ENCODE results near the gene RAB35.

DNA sequence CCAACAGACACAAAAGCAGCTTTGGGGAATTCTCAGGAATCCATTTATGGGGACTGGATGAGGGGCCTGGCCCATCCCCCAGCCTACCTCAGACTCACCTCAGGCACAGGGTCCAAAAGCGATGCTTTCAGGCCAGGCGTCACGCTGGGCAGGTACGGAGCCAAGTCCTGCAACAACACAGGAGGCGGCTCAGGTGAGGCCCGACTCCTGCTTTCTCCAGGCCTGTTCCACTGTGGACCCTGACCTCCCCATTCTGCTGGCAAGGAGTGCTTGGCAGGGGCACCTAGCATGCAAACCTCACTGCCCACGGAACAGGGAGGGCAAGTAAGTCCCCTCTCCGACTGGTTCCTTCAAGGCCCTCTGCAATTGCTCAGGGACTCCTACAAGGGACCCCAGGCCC is 28.6 kb upstream of the RAB35 start:
- TF ChIP-seq, protein P1, sequence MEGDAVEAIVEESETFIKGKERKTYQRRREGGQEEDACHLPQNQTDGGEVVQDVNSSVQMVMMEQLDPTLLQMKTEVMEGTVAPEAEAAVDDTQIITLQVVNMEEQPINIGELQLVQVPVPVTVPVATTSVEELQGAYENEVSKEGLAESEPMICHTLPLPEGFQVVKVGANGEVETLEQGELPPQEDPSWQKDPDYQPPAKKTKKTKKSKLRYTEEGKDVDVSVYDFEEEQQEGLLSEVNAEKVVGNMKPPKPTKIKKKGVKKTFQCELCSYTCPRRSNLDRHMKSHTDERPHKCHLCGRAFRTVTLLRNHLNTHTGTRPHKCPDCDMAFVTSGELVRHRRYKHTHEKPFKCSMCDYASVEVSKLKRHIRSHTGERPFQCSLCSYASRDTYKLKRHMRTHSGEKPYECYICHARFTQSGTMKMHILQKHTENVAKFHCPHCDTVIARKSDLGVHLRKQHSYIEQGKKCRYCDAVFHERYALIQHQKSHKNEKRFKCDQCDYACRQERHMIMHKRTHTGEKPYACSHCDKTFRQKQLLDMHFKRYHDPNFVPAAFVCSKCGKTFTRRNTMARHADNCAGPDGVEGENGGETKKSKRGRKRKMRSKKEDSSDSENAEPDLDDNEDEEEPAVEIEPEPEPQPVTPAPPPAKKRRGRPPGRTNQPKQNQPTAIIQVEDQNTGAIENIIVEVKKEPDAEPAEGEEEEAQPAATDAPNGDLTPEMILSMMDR (conservative IDR thresholded peaks at IDR 0.05) = no peak
- no peak for TF ChIP-seq ZFX (IDR thresholded peaks at IDR 0.05)

All from C4-2B (cell line).